ENCODE measurements around the gene GARIN5B. TPM values are rescaled to one million over a fixed set of nuclear protein-coding genes. Genes with fewer than 3 reads are reported as not detected.
A peak's percentile ranks its signal among the peaks of the same experiment; 100 is the strongest.

Gene GARIN5B
- total and polyA plus RNA-seq, 2 experiments from 2014 or later = not detected

DNA sequence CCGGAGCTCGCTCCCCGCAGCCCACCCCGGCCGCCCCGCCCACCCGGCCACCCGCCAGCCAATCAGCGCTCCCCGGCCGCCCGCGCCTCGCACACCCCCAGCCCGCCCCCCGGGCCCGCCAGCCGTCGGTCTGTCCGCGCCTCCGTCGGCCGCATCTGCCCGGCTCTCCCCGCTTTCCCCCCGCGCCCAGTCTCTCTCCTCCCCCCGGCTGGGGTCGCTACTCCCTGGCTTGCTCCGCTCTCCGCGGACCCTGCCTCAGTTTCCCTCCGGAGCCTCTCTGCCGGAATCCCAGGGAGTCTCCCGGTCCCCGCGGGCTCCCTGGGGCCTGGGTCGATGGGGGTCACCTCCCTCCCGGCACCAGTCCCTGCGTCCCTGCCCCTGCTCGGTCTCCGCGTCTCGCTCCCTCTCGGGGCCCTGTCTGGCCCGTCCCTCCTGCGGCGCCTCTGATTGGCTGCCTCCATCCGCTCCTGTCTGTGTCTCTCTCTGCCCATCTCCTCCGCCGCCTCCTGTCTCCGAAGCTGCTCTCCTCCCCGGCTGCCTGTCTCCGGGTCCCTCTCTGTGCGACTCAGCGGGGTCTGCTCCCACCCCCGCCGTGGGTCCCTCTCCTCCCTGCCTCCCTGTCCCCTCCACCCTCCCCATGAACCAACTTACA lies 6.7 kb upstream of the GARIN5B start:
- peak overlapping the region; percentile 87 for H2AFZ ChIP-seq
- WGBS, 2 experiments (ENCODE audit: low coverage in 1 of 2, low lambda C conversion rate in 2 of 2, missing lambda C conversion rate in 2 of 2) = 2% methylated on average over 19 to 43 of the region's 59 CpGs
- TF ChIP-seq EZH2 (IDR thresholded peaks at IDR 0.05; ENCODE audit: insufficient read depth, poor library complexity, severe bottlenecking) = no peak
- no peak for TF ChIP-seq EZH2phosphoT487 (IDR thresholded peaks at IDR 0.05; ENCODE audit: insufficient read depth, low read depth)
- H3K4me1 ChIP-seq (ENCODE audit: insufficient read depth) = peaks cover 29% of the 10 kb centered on the region
- in situ Hi-C loops (cut with MboI) = no loop called here
- H3K27ac ChIP-seq = peak overlapping the region; percentile 86
- H3K9me3 ChIP-seq (ENCODE audit: low read depth) = no peaks in the 10 kb centered on the region
- peaks cover 29% of the 10 kb centered on the region for H3F3A ChIP-seq (ENCODE audit: insufficient read depth)
- H3K36me3 ChIP-seq (ENCODE audit: low read depth) = no peaks in the 10 kb centered on the region; the same call in 1 of the 2 replicates
- H3K4me3 ChIP-seq = peak overlapping the region; percentile 92
- H3K9ac ChIP-seq = peak overlapping the region; percentile 87
- H3K9me2 ChIP-seq (ENCODE audit: insufficient read depth) = no peaks in the 10 kb centered on the region
- peaks cover 8% of the 10 kb centered on the region for H3K79me2 ChIP-seq (ENCODE audit: insufficient read depth)
- peak overlapping the region; percentile 88 for H3K4me2 ChIP-seq (ENCODE audit: unreplicated experiment)
- no peaks in the 10 kb centered on the region for H3K27me3 ChIP-seq (replicated peaks; ENCODE audit: insufficient read depth)
- DNase-seq = peak; percentile 95
- H4K20me1 ChIP-seq (ENCODE audit: insufficient read depth) = no peaks in the 10 kb centered on the region

- Histone ChIP-seq H3K9ac (peak overlapping the region; percentile 87), H3K4me2 (ENCODE audit: unreplicated experiment) (peak overlapping the region; percentile 84)
- in situ Hi-C loops (cut with MboI) = no loop called here
Observed at GRCh38 chr19:55368701-55369563, 5.9 kb upstream of the GARIN5B start.

DNA sequence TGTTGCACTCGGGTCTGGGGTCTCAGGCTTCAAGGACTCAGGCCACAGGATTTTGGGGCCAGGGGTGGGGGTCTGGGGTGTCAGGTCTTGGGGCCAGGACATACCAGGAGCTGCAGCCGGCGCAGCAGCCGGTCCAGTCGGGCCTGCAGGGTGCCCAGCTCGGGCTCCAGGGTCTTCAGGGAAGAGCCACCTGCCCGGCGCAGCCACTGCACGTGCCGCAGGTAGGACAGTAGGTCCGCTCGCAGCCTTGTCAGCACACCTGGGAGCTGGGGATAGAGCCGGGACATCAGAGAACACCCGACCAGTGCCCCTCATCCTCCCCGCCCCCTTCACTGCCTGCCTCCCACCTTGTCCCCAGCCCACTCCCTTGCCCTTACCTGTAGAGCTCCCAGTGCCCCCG lies 5.0 kb upstream of the GARIN5B start:
- Histone ChIP-seq H4K20me1 (ENCODE audit: insufficient read depth) (no peaks in the 10 kb centered on the region), H3F3A (ENCODE audit: insufficient read depth) (peaks cover 41% of the 10 kb centered on the region), H3K27me3 (replicated peaks; ENCODE audit: insufficient read depth) (no peaks in the 10 kb centered on the region), H2AFZ (no peak overlapping the region), H3K4me2 (ENCODE audit: unreplicated experiment) (peak overlapping the region; percentile 84), H3K9ac (peak overlapping the region; percentile 87), H3K9me3 (ENCODE audit: low read depth) (no peaks in the 10 kb centered on the region), H3K27ac (no peak overlapping the region), H3K4me3 (peak overlapping the region; percentile 75; the same call in 1 of the 2 replicates), H3K36me3 (ENCODE audit: low read depth) (no peaks in the 10 kb centered on the region; the same call in 1 of the 2 replicates), H3K4me1 (ENCODE audit: insufficient read depth) (peaks cover 15% of the 10 kb centered on the region), H3K9me2 (ENCODE audit: insufficient read depth) (no peaks in the 10 kb centered on the region), H3K79me2 (ENCODE audit: insufficient read depth) (peaks cover 8% of the 10 kb centered on the region)
- no peak for DNase-seq
- WGBS, 2 experiments (ENCODE audit: low coverage in 1 of 2, low lambda C conversion rate in 2 of 2, missing lambda C conversion rate in 2 of 2) = 80 to 89% methylated on average over 9 to 16 of the region's 16 CpGs
- in situ Hi-C loops (cut with MboI) = no loop called here
- no peak for TF ChIP-seq EZH2 (IDR thresholded peaks at IDR 0.05; ENCODE audit: insufficient read depth, poor library complexity, severe bottlenecking)
- no peak for TF ChIP-seq EZH2phosphoT487 (IDR thresholded peaks at IDR 0.05; ENCODE audit: insufficient read depth, low read depth)

More at GRCh38 chr19:55368701-55369563, 5.9 kb upstream of the GARIN5B start:
- no peaks in the 10 kb centered on the region for H3K9me3 ChIP-seq (ENCODE audit: low read depth)
- DNase-seq = peak; percentile 93
- H3K27me3 ChIP-seq (replicated peaks; ENCODE audit: insufficient read depth) = no peaks in the 10 kb centered on the region
- H3K9me2 ChIP-seq (ENCODE audit: insufficient read depth) = no peaks in the 10 kb centered on the region
- peak overlapping the region; percentile 75 for H3K4me3 ChIP-seq
- no peaks in the 10 kb centered on the region; the same call in 1 of the 2 replicates for H3K36me3 ChIP-seq (ENCODE audit: low read depth)
- H3F3A ChIP-seq (ENCODE audit: insufficient read depth) = peaks cover 38% of the 10 kb centered on the region
- H3K79me2 ChIP-seq (ENCODE audit: insufficient read depth) = peaks cover 8% of the 10 kb centered on the region
- no peaks in the 10 kb centered on the region for H4K20me1 ChIP-seq (ENCODE audit: insufficient read depth)
- peak overlapping the region; percentile 86 for H3K27ac ChIP-seq
- 15 to 36% methylated on average over 13 to 46 of the region's 54 CpGs for WGBS, 2 experiments (ENCODE audit: low coverage in 1 of 2, low lambda C conversion rate in 2 of 2, missing lambda C conversion rate in 2 of 2)
- peaks cover 21% of the 10 kb centered on the region for H3K4me1 ChIP-seq (ENCODE audit: insufficient read depth)
- H2AFZ ChIP-seq = peak overlapping the region; percentile 67
- no peak for TF ChIP-seq EZH2phosphoT487 (IDR thresholded peaks at IDR 0.05; ENCODE audit: insufficient read depth, low read depth)
- no peak for TF ChIP-seq EZH2 (IDR thresholded peaks at IDR 0.05; ENCODE audit: insufficient read depth, poor library complexity, severe bottlenecking)

DNA sequence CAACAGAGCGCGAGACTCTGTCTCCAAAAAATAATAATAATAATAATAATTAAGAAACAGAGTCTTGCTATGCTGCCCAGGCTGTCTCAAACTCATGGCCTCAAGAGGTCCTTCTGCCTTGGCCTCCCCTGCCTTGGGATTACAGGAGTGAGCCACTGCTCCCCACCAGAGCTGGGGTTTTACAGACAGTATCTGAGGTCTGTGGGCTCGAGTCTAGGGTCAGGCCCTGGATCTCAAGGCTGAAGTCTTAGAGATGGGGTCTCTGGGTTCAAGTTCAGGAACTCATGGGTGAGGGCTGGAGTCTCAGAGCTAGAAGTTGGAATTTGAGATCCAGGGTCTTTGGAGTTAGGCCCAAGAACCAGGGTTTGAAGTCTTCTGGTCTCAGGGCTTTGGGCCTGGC lies 3.7 kb upstream of the GARIN5B start:
- Histone ChIP-seq H3K4me1 (ENCODE audit: insufficient read depth) (peaks cover 7% of the 10 kb centered on the region), H3K9me3 (ENCODE audit: low read depth) (no peaks in the 10 kb centered on the region), H2AFZ (no peak overlapping the region), H3K9ac (no peak overlapping the region), H3K36me3 (ENCODE audit: low read depth) (no peaks in the 10 kb centered on the region; the same call in 1 of the 2 replicates), H3F3A (ENCODE audit: insufficient read depth) (peaks cover 35% of the 10 kb centered on the region), H3K27ac (no peak overlapping the region), H3K4me2 (ENCODE audit: unreplicated experiment) (no peak overlapping the region), H3K79me2 (ENCODE audit: insufficient read depth) (peaks cover 8% of the 10 kb centered on the region), H3K4me3 (no peak overlapping the region), H4K20me1 (ENCODE audit: insufficient read depth) (no peaks in the 10 kb centered on the region), H3K27me3 (replicated peaks; ENCODE audit: insufficient read depth) (no peaks in the 10 kb centered on the region), H3K9me2 (ENCODE audit: insufficient read depth) (no peaks in the 10 kb centered on the region)
- DNase-seq = no peak
- WGBS, 2 experiments (ENCODE audit: low coverage in 1 of 2, low lambda C conversion rate in 2 of 2, missing lambda C conversion rate in 2 of 2) = 98 to 100% methylated on average over 3 of the region's 3 CpGs
- TF ChIP-seq EZH2 (IDR thresholded peaks at IDR 0.05; ENCODE audit: insufficient read depth, poor library complexity, severe bottlenecking) = no peak
- no peak for TF ChIP-seq EZH2phosphoT487 (IDR thresholded peaks at IDR 0.05; ENCODE audit: insufficient read depth, low read depth)
- in situ Hi-C loops (cut with MboI) = no loop called here
